Memory B cell (primary cell): ENCODE data around the gene IGFN1.
"Not testable (repeated sequence)": the region's sequence is repeated elsewhere in the genome, so short reads cannot be mapped to it uniquely, and the experiment has no call there.

Source experiments
- ATAC-seq: fragments of 150-1000 bp; cut with Tn5 transposase; 2 replicates; pipeline ENCODE4 v1.10.0; 2021; ENCODE audit warnings: low read depth, mild to moderate bottlenecking, moderate library complexity
- DNase-seq, 2 donors: peaks; one replicate each; pipeline ENCODE4 v3.0.0; 2022; ENCODE audit warnings: low spot score in 2 of 2
- H3K27ac Mint-ChIP-seq: one replicate; pipeline ENCODE4 v1.8.0; 2022; ENCODE audit warnings: mild to moderate bottlenecking, moderate library complexity, mixed read lengths
- H3K27me3 Mint-ChIP-seq: one replicate; pipeline ENCODE4 v1.8.0; 2022; ENCODE audit warnings: mixed read lengths
- H3K36me3 Mint-ChIP-seq: one replicate; pipeline ENCODE4 v1.8.0; 2022; ENCODE audit warnings: mild to moderate bottlenecking, mixed read lengths
- H3K4me1 Mint-ChIP-seq: one replicate; pipeline ENCODE4 v1.8.0; 2022; ENCODE audit warnings: mixed read lengths
- H3K4me3 Mint-ChIP-seq: one replicate; pipeline ENCODE4 v1.8.0; 2022; ENCODE audit warnings: mild to moderate bottlenecking, moderate library complexity, mixed read lengths
- H3K9me3 Mint-ChIP-seq: one replicate; pipeline ENCODE4 v1.8.0; 2022; ENCODE audit warnings: mixed read lengths

IGFN1 gene

DNA sequence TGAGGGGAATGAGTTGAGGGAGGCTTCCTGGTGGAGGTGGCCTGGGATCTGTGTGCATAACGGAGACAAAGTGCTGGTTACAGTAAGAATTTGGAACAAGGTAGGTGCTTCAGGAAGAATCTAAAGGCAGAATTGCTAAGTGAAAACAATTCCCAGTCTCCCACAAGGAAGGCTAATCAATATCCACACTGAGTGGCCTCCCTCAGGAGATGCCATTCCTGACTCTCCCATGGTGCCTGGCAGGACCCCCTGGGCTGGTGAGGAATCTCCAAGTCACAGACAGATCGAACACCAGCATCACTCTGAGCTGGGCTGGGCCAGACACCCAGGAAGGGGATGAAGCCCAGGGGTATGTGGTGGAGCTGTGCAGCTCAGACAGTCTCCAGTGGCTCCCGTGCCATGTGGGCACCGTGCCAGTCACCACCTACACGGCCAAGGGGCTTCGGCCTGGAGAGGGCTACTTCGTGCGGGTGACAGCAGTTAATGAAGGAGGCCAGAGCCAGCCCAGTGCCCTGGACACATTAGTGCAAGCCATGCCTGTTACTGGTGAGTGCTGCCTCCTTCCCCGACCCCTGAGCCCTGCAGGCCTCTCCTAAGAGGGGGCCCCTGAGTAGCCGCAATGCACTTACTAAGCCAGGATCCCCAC lies 30.7 kb downstream of the IGFN1 start:
- no peaks in the 10 kb centered on the region for H3K27me3 Mint-ChIP-seq
- H3K4me3 Mint-ChIP-seq: no peak overlapping the region

DNA sequence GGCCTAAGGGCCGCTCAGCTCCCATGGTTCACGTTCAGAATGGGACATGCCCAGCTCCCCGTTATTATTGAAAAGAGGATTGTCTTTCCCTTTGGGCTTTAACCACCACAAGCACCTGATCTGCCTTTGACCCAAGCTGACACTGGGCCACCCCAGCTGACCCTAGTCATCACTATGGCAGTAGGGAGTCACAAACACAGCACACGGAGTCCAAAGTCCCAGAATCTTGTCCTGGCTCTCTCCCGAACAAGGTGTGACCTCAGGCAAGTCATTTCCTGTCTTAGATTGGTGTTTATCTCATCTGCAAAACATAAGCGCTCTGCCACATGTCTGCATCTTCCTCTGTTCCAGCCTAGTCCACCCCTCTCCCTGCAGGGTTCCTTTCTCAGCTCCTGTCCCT lies 31.5 kb downstream of the IGFN1 start:
- H3K27ac Mint-ChIP-seq: no peak overlapping the region
- H3K36me3 Mint-ChIP-seq: no peaks in the 10 kb centered on the region
- DNase-seq (no peak), ATAC-seq (no peak)
- no peaks in the 10 kb centered on the region for H3K4me1 Mint-ChIP-seq
- no peaks in the 10 kb centered on the region for H3K9me3 Mint-ChIP-seq
- no peak overlapping the region for H3K4me3 Mint-ChIP-seq
- no peaks in the 10 kb centered on the region for H3K27me3 Mint-ChIP-seq

More for the DNA sequence above, 30.7 kb downstream of the IGFN1 start:
- DNase-seq (no peak), ATAC-seq (no peak)
- no peaks in the 10 kb centered on the region for H3K9me3 Mint-ChIP-seq
- H3K4me1 Mint-ChIP-seq: no peaks in the 10 kb centered on the region
- H3K27ac Mint-ChIP-seq: no peak overlapping the region
- no peaks in the 10 kb centered on the region for H3K36me3 Mint-ChIP-seq

DNA sequence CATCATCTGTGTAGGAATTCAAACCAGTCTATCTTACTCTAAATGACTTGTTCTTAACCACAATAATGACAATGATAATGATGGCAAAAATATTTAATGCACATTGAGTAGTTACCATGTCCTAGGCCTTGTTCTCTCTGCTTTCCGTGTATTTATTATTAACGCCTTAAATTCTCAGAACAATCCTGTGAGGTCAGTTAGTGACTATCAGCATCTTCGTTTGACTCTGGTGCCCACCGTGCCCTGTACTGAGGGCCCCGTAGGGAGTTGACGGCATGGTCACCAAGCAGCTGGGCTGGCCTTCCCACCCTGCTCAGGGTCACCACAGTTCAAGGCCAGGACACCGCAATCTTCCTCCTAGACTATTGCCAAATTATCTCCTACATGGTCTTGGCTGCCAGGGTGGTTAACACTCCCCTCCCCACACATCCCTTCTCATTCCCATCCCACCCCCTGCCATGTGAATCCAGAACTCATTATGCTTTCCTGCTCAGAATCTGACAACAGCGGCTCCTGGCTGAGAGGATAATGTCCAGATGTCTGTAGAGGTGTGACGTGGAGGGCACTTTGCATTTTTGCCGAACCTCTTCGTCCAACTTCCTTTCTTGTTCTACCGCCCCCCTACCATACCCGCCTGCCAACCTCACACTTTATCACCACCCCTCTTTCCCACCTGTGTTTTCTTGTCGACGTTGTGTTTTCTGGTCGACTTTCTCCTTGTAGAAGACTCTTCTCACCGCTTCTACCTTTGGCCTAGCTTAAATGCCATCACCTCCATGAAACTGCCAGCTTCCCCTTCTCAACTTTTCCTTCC lies 33.4 kb downstream of the IGFN1 start:
- Mint-ChIP-seq H3K9me3 (no peaks in the 10 kb centered on the region), H3K27ac (no peak overlapping the region), H3K4me1 (no peaks in the 10 kb centered on the region), H3K4me3 (no peak overlapping the region), H3K27me3 (peaks cover 2% of the 10 kb centered on the region), H3K36me3 (no peaks in the 10 kb centered on the region)
- no peak for DNase-seq
- ATAC-seq: no peak

DNA sequence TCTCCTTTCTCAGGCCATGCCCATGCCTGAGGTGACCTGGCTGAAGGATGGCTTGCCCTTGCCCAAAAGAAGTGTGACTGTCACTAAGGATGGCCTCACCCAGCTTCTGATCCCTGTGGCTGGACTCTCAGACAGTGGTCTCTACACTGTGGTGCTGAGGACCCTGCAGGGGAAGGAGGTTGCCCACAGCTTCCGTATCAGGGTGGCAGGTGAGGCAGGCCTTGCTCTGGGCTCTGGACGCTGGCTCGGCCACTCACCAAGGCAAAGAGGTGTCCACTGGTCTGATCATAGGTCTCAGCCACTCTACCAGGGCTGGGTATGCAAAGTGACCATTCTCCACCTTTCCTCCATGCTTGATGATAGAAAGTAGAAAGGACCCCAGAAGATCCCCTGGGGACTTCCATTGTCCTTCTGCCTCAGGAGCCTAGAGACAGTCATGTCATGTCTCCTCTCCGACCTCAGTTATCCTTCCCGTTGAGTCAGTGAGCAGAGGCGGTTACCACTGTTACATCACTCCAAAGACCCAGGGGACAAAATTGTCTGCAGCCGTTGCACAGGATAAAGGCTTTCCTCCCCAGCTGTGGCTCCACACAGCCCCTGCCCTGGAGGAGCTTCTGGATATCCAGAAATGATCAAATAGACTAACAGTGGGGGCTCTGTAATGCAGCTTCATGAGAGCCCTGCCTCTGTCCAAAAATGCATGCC lies 34.2 kb downstream of the IGFN1 start:
- no peak for DNase-seq
- Mint-ChIP-seq H3K4me1 (no peaks in the 10 kb centered on the region), H3K9me3 (no peaks in the 10 kb centered on the region), H3K4me3 (no peak overlapping the region), H3K27ac (no peak overlapping the region), H3K36me3 (no peaks in the 10 kb centered on the region), H3K27me3 (peaks cover 3% of the 10 kb centered on the region)
- no peak for ATAC-seq

- peaks cover 10% of the 10 kb centered on the region for H3K27me3 Mint-ChIP-seq
- H3K36me3 Mint-ChIP-seq: no peaks in the 10 kb centered on the region
- no peak overlapping the region for H3K27ac Mint-ChIP-seq
- no peaks in the 10 kb centered on the region for H3K9me3 Mint-ChIP-seq
- no peaks in the 10 kb centered on the region for H3K4me1 Mint-ChIP-seq
- no peak for DNase-seq
- ATAC-seq: no peak
- H3K4me3 Mint-ChIP-seq: no peak overlapping the region
Measured at GRCh38 chr1:201226178-201226514, 35.5 kb downstream of the IGFN1 start.

DNA sequence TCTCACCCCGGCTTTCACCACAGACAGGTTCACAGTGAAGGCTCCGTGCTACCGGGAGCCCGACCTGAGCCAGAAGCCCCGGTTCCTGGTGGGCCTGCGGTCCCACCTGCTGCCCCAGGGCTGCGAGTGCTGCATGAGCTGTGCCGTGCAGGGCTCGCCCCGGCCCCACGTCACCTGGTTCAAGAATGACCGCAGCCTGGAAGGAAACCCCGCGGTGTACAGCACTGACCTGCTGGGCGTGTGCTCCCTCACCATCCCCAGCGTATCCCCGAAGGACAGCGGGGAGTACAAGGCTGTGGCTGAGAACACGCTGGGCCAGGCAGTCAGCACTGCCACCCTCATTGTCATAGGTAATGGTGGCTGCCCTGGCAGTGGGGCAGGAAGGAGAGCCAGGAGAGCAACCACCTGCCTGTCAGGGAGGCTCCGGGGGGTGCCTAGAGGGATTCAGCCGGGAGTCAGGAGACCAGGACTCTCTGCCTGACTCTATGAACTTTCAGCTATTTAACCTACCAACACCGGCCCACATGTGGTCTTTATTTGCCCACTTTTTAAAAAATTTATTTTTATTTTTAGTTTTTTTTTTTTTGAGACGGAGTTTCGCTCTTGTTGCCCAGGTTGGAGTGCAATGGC lies 36.4 kb downstream of the IGFN1 start:
- H3K27me3 Mint-ChIP-seq: peaks cover 13% of the 10 kb centered on the region

DNA sequence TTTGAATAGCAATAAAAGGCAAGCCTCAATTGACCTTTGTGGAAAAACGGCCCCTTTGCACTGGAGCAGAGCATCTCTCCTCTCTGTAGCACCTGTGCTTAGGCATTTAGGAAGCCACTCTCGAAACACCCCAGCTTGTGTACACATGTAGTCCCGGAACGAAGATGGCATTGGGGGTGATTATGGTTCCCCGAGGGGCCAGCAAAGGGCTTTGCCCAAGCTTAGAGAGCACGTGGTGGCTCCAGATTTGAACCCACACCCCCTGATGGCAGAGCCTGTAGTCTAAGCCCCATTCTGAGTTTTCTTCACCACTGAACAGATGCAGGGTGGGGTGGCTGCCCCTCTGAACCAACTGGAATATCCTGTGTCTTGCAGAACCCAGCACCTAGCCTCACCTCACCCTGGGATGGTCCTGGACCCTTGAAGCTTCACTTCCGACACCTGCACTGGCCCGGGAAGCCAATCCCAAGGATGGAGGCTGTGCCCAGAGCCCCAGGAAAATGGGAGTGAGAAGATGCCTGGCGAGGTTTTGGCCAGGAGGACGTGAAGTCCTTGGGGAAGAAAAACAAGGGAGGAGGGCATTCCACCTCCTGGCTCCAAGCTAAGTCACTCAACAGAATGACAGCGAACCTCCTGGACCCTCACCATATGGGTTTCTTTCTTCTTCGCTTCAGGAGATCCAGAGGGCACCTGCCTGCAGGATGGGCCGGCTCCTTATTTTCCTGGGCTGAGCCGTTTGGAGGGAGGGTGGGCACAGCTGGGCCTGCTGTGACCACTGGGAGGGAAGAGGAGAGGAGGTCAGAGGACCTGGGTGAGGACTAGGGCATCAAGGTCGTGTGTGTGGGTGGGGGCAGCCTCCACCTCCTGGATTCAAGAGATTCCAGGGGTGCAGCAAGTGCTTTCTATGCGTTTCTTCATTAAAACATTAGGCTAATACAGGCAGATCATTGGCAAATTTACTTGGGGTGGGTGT lies 37.7 kb downstream of the IGFN1 start:
- DNase-seq: no peak
- ATAC-seq: no peak
- Mint-ChIP-seq H3K36me3 (no peaks in the 10 kb centered on the region), H3K27ac (no peak overlapping the region), H3K27me3 (peaks cover 13% of the 10 kb centered on the region), H3K4me1 (no peaks in the 10 kb centered on the region), H3K4me3 (no peak overlapping the region), H3K9me3 (peaks cover 1% of the 10 kb centered on the region)

More for the DNA sequence above, 36.4 kb downstream of the IGFN1 start:
- no peak for DNase-seq
- Mint-ChIP-seq H3K36me3 (no peaks in the 10 kb centered on the region), H3K9me3 (no peaks in the 10 kb centered on the region), H3K4me1 (no peaks in the 10 kb centered on the region), H3K27ac (no peak overlapping the region), H3K4me3 (no peak overlapping the region)
- ATAC-seq: no peak

DNA sequence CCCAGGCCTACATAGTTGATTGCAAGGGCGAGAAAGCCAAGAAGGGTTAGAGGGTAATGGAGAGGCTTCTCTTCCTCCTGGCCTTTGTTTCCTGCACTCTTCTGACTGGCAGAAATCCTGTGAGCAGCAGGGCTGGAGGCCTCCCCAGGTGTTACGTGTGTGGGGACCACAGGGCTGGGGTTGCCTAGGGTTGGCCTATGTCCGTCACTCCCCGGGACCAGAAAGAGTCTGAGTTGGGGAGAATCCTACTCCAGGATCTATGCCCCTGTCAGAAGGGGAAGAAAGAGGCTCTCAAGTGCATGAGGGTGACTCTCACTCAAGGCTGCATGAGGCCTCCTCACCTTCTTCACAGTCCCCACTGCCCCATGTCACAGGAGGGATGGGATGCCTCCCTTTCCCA lies 38.5 kb downstream of the IGFN1 start:
- Mint-ChIP-seq H3K27ac (no peak overlapping the region), H3K4me1 (no peaks in the 10 kb centered on the region), H3K4me3 (no peak overlapping the region), H3K9me3 (peaks cover 3% of the 10 kb centered on the region), H3K36me3 (no peaks in the 10 kb centered on the region), H3K27me3 (peaks cover 13% of the 10 kb centered on the region)
- DNase-seq (no peak), ATAC-seq (no peak)

DNA sequence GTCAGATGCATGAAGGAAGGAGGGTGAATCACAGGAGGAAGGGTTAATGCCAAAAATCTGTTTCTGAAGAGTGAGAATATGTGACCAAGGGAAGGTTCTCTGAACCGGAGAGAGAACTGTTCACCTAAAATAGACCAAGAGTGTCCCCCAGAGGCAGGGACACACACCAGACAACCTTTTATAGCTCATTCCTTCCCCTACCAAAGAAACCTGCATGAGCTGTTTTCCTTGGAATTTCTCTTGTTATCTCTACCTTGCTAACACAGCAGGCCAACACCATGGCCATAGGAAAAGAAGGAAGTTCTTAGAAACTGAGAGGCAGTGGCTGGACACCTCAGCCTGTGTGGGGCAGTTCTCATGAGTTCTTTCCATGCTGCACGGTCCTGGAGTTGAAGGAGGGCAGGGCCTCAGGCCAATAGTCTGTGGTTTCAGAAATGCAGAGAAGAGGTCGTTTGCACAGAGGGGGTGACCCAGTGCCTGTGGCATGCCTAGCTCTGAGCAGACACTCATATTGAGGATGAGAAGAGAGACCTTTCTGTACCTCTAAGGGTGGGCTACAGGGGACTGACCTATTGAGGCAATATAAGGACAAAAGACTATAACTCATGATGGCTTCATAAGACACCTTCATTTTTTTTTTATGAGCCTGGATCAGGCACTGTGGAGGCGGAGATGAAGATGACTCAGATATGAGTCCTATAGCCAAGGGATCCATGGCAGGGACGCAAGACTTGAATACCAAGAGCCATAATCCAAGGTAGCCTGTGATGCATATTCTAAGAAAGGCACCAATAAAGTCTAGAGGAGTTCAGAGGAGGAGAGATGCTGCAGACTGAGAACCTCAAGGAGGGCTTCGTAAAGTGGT lies 39.4 kb downstream of the IGFN1 start:
- no peak overlapping the region for H3K27ac Mint-ChIP-seq
- no peaks in the 10 kb centered on the region for H3K36me3 Mint-ChIP-seq
- H3K27me3 Mint-ChIP-seq: peaks cover 13% of the 10 kb centered on the region
- no peak for ATAC-seq
- H3K9me3 Mint-ChIP-seq: peaks cover 3% of the 10 kb centered on the region
- no peak overlapping the region for H3K4me3 Mint-ChIP-seq
- no peak for DNase-seq
- no peaks in the 10 kb centered on the region for H3K4me1 Mint-ChIP-seq

DNA sequence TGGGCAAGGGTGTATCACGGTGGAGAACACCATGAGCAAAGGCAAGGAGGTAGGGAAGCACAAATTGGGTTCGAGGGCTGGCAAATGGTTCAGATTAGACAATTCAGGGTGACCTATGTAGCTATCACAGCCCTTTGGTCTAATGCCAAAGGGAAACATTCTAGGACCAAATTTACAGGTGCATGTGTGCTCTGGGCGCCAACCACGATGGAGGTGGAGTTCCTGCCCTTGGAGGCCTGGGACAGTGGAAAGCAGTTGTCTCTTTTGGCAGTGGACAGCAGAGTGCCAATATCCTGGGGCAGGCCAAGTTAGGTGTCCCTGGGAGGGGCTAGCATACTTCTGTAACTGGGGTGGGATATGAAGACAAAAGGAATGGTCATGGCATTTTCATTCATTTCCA lies 40.1 kb downstream of the IGFN1 start:
- peaks cover 13% of the 10 kb centered on the region for H3K27me3 Mint-ChIP-seq
- DNase-seq (no peak), ATAC-seq (no peak)
- no peaks in the 10 kb centered on the region for H3K36me3 Mint-ChIP-seq
- no peak overlapping the region for H3K4me3 Mint-ChIP-seq
- no peak overlapping the region for H3K27ac Mint-ChIP-seq
- H3K4me1 Mint-ChIP-seq: no peaks in the 10 kb centered on the region
- H3K9me3 Mint-ChIP-seq: peaks cover 3% of the 10 kb centered on the region

- DNase-seq, H3K4me3 Mint-ChIP-seq, ATAC-seq, H3K36me3 Mint-ChIP-seq, H3K9me3 Mint-ChIP-seq, H3K4me1 Mint-ChIP-seq, H3K27ac Mint-ChIP-seq, H3K27me3 Mint-ChIP-seq: not testable (repeated sequence)
Measured at GRCh38 chr1:201239646-201240045, 49.0 kb downstream of the IGFN1 start.

- ATAC-seq (no peak), DNase-seq (no peak)
- H3K9me3 Mint-ChIP-seq: no peaks in the 10 kb centered on the region
- no peak overlapping the region for H3K4me3 Mint-ChIP-seq
- H3K36me3 Mint-ChIP-seq: no peaks in the 10 kb centered on the region
- peaks cover 7% of the 10 kb centered on the region for H3K27me3 Mint-ChIP-seq
- H3K4me1 Mint-ChIP-seq: no peaks in the 10 kb centered on the region
- no peak overlapping the region for H3K27ac Mint-ChIP-seq
Measured at GRCh38 chr1:201240171-201240570, 49.5 kb downstream of the IGFN1 start.

- ATAC-seq (no peak), DNase-seq (no peak)
- Mint-ChIP-seq H3K27me3 (peaks cover 7% of the 10 kb centered on the region), H3K4me3 (no peak overlapping the region), H3K27ac (no peak overlapping the region), H3K36me3 (no peaks in the 10 kb centered on the region), H3K9me3 (no peaks in the 10 kb centered on the region), H3K4me1 (no peaks in the 10 kb centered on the region)
Measured at GRCh38 chr1:201241736-201242135, 51.1 kb downstream of the IGFN1 start.
